Measurements from ENCODE around the gene MRPL24.
"Not testable (repeated sequence)": the region's sequence is repeated elsewhere in the genome, so short reads cannot be mapped to it uniquely, and the experiment has no call there.

GRCh38 chr1:156757572-156758253 is 16.8 kb upstream of the MRPL24 start:
- TF ChIP-seq POLR2AphosphoS5 (IDR thresholded peaks at IDR 0.05; ENCODE audit: low read depth, low read length); FOXA1 (IDR thresholded peaks at IDR 0.05); FOXA1 (CRISPR knock-in tag; IDR thresholded peaks at IDR 0.05); STAT5B (CRISPR knock-in tag; IDR thresholded peaks at IDR 0.05); ZNF678 (CRISPR knock-in tag; IDR thresholded peaks at IDR 0.05); FOXP4 (CRISPR knock-in tag; IDR thresholded peaks at IDR 0.05); ZBTB40 (IDR thresholded peaks at IDR 0.05); ZBTB40 (CRISPR knock-in tag; IDR thresholded peaks at IDR 0.05); PBX3 (CRISPR knock-in tag; IDR thresholded peaks at IDR 0.05; ENCODE audit: borderline replicate concordance); CTCF (CRISPR knock-in tag; IDR thresholded peaks at IDR 0.05); KAT7 (CRISPR knock-in tag; IDR thresholded peaks at IDR 0.05; ENCODE audit: borderline replicate concordance); UBTF (CRISPR knock-in tag; IDR thresholded peaks at IDR 0.05); ZNF296 (CRISPR knock-in tag; conservative IDR thresholded peaks at IDR 0.05); ZFAT (CRISPR knock-in tag; conservative IDR thresholded peaks at IDR 0.05); NCOA5 (CRISPR knock-in tag; IDR thresholded peaks at IDR 0.05); MLX (CRISPR knock-in tag; IDR thresholded peaks at IDR 0.05): not testable (repeated sequence)

Data from HepG2 (cell line).